Prostate gland (tissue), 2 donors: ENCODE data around the gene SKA3.

Source experiments
- POLR2A ChIP-seq: fragments of 450-650 bp; IDR thresholded peaks from one replicate; pipeline ENCODE4 v1.6.1; 2016; ENCODE audit warnings: antibody characterized with exemption, mild to moderate bottlenecking
- POLR2AphosphoS5 ChIP-seq: sonication (generic); formaldehyde crosslinking; IDR thresholded peaks from one replicate; pipeline ENCODE4 v1.6.1; 2017; ENCODE audit warnings: antibody characterized with exemption
- TF ChIP-seq, protein P1 (sequence below), 4 experiments: fragments of 200-600 bp in 2 of 4; fragments of 450-650 bp in 2 of 4; sonication (generic) in 2 of 4; IDR thresholded peaks; 1 replicate in 3 of 4; 2 replicates in 1 of 4; pipeline ENCODE4 v1.5.1; 2016 to 2019; ENCODE audit warnings: antibody characterized with exemption in 4 of 4, mild to moderate bottlenecking in 2 of 4, moderate library complexity in 2 of 4

- TF ChIP-seq, protein P1, sequence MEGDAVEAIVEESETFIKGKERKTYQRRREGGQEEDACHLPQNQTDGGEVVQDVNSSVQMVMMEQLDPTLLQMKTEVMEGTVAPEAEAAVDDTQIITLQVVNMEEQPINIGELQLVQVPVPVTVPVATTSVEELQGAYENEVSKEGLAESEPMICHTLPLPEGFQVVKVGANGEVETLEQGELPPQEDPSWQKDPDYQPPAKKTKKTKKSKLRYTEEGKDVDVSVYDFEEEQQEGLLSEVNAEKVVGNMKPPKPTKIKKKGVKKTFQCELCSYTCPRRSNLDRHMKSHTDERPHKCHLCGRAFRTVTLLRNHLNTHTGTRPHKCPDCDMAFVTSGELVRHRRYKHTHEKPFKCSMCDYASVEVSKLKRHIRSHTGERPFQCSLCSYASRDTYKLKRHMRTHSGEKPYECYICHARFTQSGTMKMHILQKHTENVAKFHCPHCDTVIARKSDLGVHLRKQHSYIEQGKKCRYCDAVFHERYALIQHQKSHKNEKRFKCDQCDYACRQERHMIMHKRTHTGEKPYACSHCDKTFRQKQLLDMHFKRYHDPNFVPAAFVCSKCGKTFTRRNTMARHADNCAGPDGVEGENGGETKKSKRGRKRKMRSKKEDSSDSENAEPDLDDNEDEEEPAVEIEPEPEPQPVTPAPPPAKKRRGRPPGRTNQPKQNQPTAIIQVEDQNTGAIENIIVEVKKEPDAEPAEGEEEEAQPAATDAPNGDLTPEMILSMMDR (IDR thresholded peaks at IDR 0.05), result no peak
- no peak for TF ChIP-seq POLR2A
- no peak for TF ChIP-seq POLR2AphosphoS5
These were observed 60.2 kb downstream of the SKA3 start for GRCh38 chr13:21116141-21116540.
